HepG2 (cell line): Measurements from ENCODE around the gene METTL26. TPM values are rescaled to one million over a fixed set of nuclear protein-coding genes. Genes with fewer than 3 reads are reported as not detected.
A peak's percentile ranks its signal among the peaks of the same experiment; 100 is the strongest.

ENCODE experiments used
- ADNP ChIP-seq: sonication (generic); formaldehyde crosslinking; IDR thresholded peaks from 2 replicates; pipeline ENCODE4 v1.4.0; 2020; ENCODE audit warnings: missing genetic modification reagents
- AKAP8 ChIP-seq: sonication (generic); formaldehyde crosslinking; IDR thresholded peaks from 2 replicates; pipeline ENCODE4 v1.5.1; 2020; ENCODE audit warnings: mild to moderate bottlenecking, missing genetic modification reagents
- ERF ChIP-seq: IDR thresholded peaks from 2 replicates; pipeline ENCODE4 v1.6.1; 2018; ENCODE audit warnings: missing biosample characterization, missing genetic modification reagents
- HMG20A ChIP-seq: IDR thresholded peaks from 2 replicates; pipeline ENCODE4 v1.6.1; 2016; ENCODE audit warnings: borderline replicate concordance
- NCOA5 ChIP-seq: sonication (generic); formaldehyde crosslinking; IDR thresholded peaks from 2 replicates; pipeline ENCODE4 v1.4.0; 2020; ENCODE audit warnings: missing genetic modification reagents
- PBX2 ChIP-seq: IDR thresholded peaks from 2 replicates; pipeline ENCODE4 v1.6.1; 2016; ENCODE audit warnings: control low read depth
- POLR2AphosphoS5 ChIP-seq: IDR thresholded peaks from 2 replicates; pipeline ENCODE4 v1.6.1; 2012; ENCODE audit warnings: low read depth, low read length
- RBFOX2 ChIP-seq: fragments of 200-400 bp; formaldehyde crosslinking; IDR thresholded peaks from 2 replicates; pipeline ENCODE4 v1.6.1; 2017; ENCODE audit warnings: low read depth, mild to moderate bottlenecking, low read length
- RFXAP ChIP-seq: sonication (generic); formaldehyde crosslinking; IDR thresholded peaks from 2 replicates; pipeline ENCODE4 v1.4.0; 2020; ENCODE audit warnings: missing genetic modification reagents, borderline replicate concordance
- SAP130 ChIP-seq: IDR thresholded peaks from 2 replicates; pipeline ENCODE4 v1.6.1; 2016; ENCODE audit warnings: low read depth
- SRSF4 ChIP-seq: fragments of 200-400 bp; formaldehyde crosslinking; IDR thresholded peaks from one replicate; pipeline ENCODE4 v1.6.1; 2018; ENCODE audit warnings: mild to moderate bottlenecking, low read depth, low read length, moderate library complexity; ENCODE audit not compliant: poor library complexity, severe bottlenecking
- THAP11 ChIP-seq: IDR thresholded peaks from 2 replicates; pipeline ENCODE4 v1.6.1; 2016; ENCODE audit warnings: missing biosample characterization, missing genetic modification reagents
- ZFP91 ChIP-seq: sonication (generic); formaldehyde crosslinking; IDR thresholded peaks from 2 replicates; pipeline ENCODE4 v1.9.0; 2022; ENCODE audit warnings: missing genetic modification reagents, mild to moderate bottlenecking, borderline replicate concordance
- ZNF30 ChIP-seq: sonication (generic); formaldehyde crosslinking; IDR thresholded peaks from 2 replicates; pipeline ENCODE4 v1.5.0; 2020; ENCODE audit warnings: mild to moderate bottlenecking, missing genetic modification reagents
- ZNF556 ChIP-seq: sonication (generic); formaldehyde crosslinking; IDR thresholded peaks from 2 replicates; pipeline ENCODE4 v1.4.0; 2020; ENCODE audit warnings: mild to moderate bottlenecking, missing genetic modification reagents, borderline replicate concordance
- ZNF572 ChIP-seq: sonication (generic); formaldehyde crosslinking; IDR thresholded peaks from 2 replicates; pipeline ENCODE4 v1.5.1; 2020; ENCODE audit warnings: mild to moderate bottlenecking, missing genetic modification reagents
- ZNF660 ChIP-seq: sonication (generic); formaldehyde crosslinking; IDR thresholded peaks from 2 replicates; pipeline ENCODE4 v1.5.1; 2020; ENCODE audit warnings: mild to moderate bottlenecking, low read depth, missing genetic modification reagents, borderline replicate concordance
- ZNF891 ChIP-seq: sonication (generic); formaldehyde crosslinking; IDR thresholded peaks from 2 replicates; pipeline ENCODE4 v1.5.0; 2020; ENCODE audit warnings: mild to moderate bottlenecking, missing genetic modification reagents
- polyA plus RNA-seq, 8 experiments: library from polyadenylated mRNA; depleted of rRNA in 3 of 8; stranded (reverse) in 7 of 8; unstranded in 1 of 8; fragments of >200 nt; fragmentation: Illumina TruSeq in 4 of 8; extraction: Trizol in 4 of 8; gene quantifications; 2 replicates each; pipeline versions ENCODE4 v1.2.1 to v1.2.3, GENCODE V29; 2011 to 2016; ENCODE audit warnings: low read depth in 4 of 8, missing spikeins in 1 of 8, mixed read lengths in 1 of 8; ENCODE audit not compliant: insufficient read depth in 1 of 8
- total RNA-seq, 5 experiments: library from RNA; depleted of rRNA; stranded (reverse); fragments of >200 nt; fragmentation: Illumina TruSeq; extraction: Trizol; gene quantifications; 2 replicates each; pipeline ENCODE4 v1.2.3, GENCODE V29; 2016; ENCODE audit warnings: low read depth in 1 of 5
- TF ChIP-seq, protein P1 (sequence below): sonication (generic); formaldehyde crosslinking; IDR thresholded peaks from 2 replicates; pipeline ENCODE4 v1.4.0; 2020; ENCODE audit warnings: low read depth, mild to moderate bottlenecking, missing genetic modification reagents
- TF ChIP-seq, protein P2 (sequence below): sonication (generic); formaldehyde crosslinking; IDR thresholded peaks from 2 replicates; pipeline ENCODE4 v1.4.0; 2020; ENCODE audit warnings: mild to moderate bottlenecking, missing genetic modification reagents

METTL26 gene
- total and polyA plus RNA-seq, 2 of the 13 experiments (the other 11 are each of a cell fraction or from before 2014, with no cell fraction given): 65.5 to 70.1 TPM

DNA sequence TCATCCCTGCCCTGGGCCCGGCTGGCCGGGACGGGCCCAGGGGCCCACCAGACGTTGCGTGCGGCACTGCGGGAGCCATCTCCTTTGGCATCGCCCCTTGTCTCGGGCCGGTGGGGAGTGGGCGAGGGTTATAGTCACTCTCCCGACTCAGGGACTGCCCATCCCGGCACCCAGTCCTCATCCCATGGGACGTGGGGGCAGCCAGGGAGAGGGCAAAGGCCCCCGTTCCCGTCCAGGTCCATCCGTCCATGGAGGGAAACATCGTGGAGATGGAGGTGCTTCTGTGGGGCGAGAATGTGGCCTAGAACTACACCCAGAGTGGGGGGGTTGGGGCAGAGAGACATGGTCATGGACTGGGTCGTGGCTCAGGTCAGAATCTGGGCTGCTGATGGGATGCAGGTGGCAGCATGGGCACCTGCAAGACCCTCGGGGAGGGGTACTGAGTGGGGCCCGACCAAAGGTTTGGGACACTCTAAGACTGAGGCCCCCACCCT, 10.6 kb upstream of the METTL26 start (continued):
- TF ChIP-seq RBFOX2 (peak; percentile 29; the same call in 1 of the 2 replicates), NCOA5 (CRISPR knock-in tag) (no peak), ZNF660 (CRISPR knock-in tag) (no peak), ZFP91 (CRISPR knock-in tag) (no peak; the same call in 1 of the 2 replicates), AKAP8 (CRISPR knock-in tag) (peak; percentile 65; the same call in 1 of the 2 replicates), SAP130 (CRISPR knock-in tag) (no peak), THAP11 (no peak), ADNP (CRISPR knock-in tag) (no peak), ZNF30 (no peak), RFXAP (CRISPR knock-in tag) (no peak), ZNF572 (no peak), PBX2 (no peak), HMG20A (CRISPR knock-in tag) (no peak), ZNF556 (no peak), SRSF4 (no peak), ZNF891 (CRISPR knock-in tag) (no peak), ERF (CRISPR knock-in tag) (no peak), POLR2AphosphoS5 (peak; percentile 38; the same call in 1 of the 2 replicates)
- TF ChIP-seq, protein P1, sequence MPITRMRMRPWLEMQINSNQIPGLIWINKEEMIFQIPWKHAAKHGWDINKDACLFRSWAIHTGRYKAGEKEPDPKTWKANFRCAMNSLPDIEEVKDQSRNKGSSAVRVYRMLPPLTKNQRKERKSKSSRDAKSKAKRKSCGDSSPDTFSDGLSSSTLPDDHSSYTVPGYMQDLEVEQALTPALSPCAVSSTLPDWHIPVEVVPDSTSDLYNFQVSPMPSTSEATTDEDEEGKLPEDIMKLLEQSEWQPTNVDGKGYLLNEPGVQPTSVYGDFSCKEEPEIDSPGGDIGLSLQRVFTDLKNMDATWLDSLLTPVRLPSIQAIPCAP (CRISPR knock-in tag): no peak
- TF ChIP-seq, protein P2, sequence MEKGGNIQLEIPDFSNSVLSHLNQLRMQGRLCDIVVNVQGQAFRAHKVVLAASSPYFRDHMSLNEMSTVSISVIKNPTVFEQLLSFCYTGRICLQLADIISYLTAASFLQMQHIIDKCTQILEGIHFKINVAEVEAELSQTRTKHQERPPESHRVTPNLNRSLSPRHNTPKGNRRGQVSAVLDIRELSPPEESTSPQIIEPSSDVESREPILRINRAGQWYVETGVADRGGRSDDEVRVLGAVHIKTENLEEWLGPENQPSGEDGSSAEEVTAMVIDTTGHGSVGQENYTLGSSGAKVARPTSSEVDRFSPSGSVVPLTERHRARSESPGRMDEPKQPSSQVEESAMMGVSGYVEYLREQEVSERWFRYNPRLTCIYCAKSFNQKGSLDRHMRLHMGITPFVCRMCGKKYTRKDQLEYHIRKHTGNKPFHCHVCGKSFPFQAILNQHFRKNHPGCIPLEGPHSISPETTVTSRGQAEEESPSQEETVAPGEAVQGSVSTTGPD: no peak
